GM12864 (cell line): ENCODE measurements around the gene RASA1.

Experiments
- DNase-seq: peaks from one replicate; pipeline ENCODE4 v3.0.0-alpha.2; 2011; ENCODE audit warnings: low read depth
- H3K4me3 ChIP-seq: 2 replicates; pipeline ENCODE4 v1.5.1; 2011; ENCODE audit warnings: mild to moderate bottlenecking, low read depth, low read length, control low read depth
- CTCF ChIP-seq: IDR thresholded peaks from 2 replicates; pipeline ENCODE4 v1.5.1; 2011; ENCODE audit warnings: low read depth, mild to moderate bottlenecking, moderate library complexity, low read length, control low read depth, inconsistent platforms; ENCODE audit errors: missing control alignments

The RASA1 gene

GRCh38 chr5:87418506-87418905 is 150.8 kb downstream of the RASA1 start:
- DNase-seq: no peak
- no peak for TF ChIP-seq CTCF
- no peak overlapping the region for H3K4me3 ChIP-seq

GRCh38 chr5:87421307-87421706 is 153.6 kb downstream of the RASA1 start:
- H3K4me3 ChIP-seq: no peak overlapping the region
- DNase-seq: no peak
- TF ChIP-seq CTCF: no peak

- H3K4me3 ChIP-seq: no peak overlapping the region
- DNase-seq: no peak
- no peak for TF ChIP-seq CTCF
Observed at GRCh38 chr5:87423755-87424154, 156.1 kb downstream of the RASA1 start.

GRCh38 chr5:87430863-87431457 is 163.3 kb downstream of the RASA1 start:
- no peak overlapping the region for H3K4me3 ChIP-seq
- no peak for TF ChIP-seq CTCF
- no peak for DNase-seq

GRCh38 chr5:87432460-87432859 is 164.8 kb downstream of the RASA1 start:
- TF ChIP-seq CTCF: no peak
- DNase-seq: no peak
- H3K4me3 ChIP-seq: no peak overlapping the region

- no peak overlapping the region for H3K4me3 ChIP-seq
- no peak for DNase-seq
- TF ChIP-seq CTCF: no peak
Observed at GRCh38 chr5:87433945-87434344, 166.3 kb downstream of the RASA1 start.

GRCh38 chr5:87434461-87434860 is 166.8 kb downstream of the RASA1 start:
- TF ChIP-seq CTCF: no peak
- no peak overlapping the region for H3K4me3 ChIP-seq
- DNase-seq: no peak
